H1 (cell line): ENCODE measurements around the gene PTPRR. TPM values are rescaled to one million over a fixed set of nuclear protein-coding genes. Genes with fewer than 3 reads are reported as not detected.
A peak's percentile ranks its signal among the peaks of the same experiment; 100 is the strongest.

ENCODE experiments used
- CTCF ChIA-PET: fragments of 300-600 bp; sonication (Branson Sonifier 250); formaldehyde crosslinking; loops from one replicate; lab custom pipeline; 2021; ENCODE audit not compliant: partially characterized antibody; lab: Charles Lee
- POLR2A ChIA-PET: fragments of 300-600 bp; sonication (Branson Sonifier 250); formaldehyde crosslinking; loops from one replicate; lab custom pipeline; 2021; ENCODE audit warnings: inconsistent platforms; ENCODE audit not compliant: partially characterized antibody; lab: Charles Lee
- DNase-seq, 2 experiments: peaks; one replicate each; pipeline versions ENCODE4 v3.0.0 to v3.0.0-alpha.2; 2010 to 2022; ENCODE audit warnings: low spot score in 2 of 2, low read depth in 1 of 2, mixed read lengths in 1 of 2
- FAIRE-seq: peaks from 2 replicates; lab custom pipeline; 2011; peaks lifted over from hg19 to GRCh38; lab: Jason Lieb, UNC
- H2AFZ ChIP-seq: 2 replicates; pipeline ENCODE4 v1.8.1; 2012; ENCODE audit warnings: low read length, inconsistent platforms
- H2AK5ac ChIP-seq: 2 replicates; pipeline ENCODE4 v1.6.1; 2013; ENCODE audit warnings: low read depth, low read length
- H2BK120ac ChIP-seq: replicated peaks from 2 replicates; pipeline ENCODE3; 2013; ENCODE audit warnings: low read depth, low read length, inconsistent platforms
- H2BK12ac ChIP-seq: 2 replicates; pipeline ENCODE4 v1.6.1; 2013; ENCODE audit warnings: low read depth, low read length
- H2BK15ac ChIP-seq: 2 replicates; pipeline ENCODE4 v1.6.1; 2013; ENCODE audit warnings: low read length
- H2BK20ac ChIP-seq: 2 replicates; pipeline ENCODE4 v1.6.1; 2013; ENCODE audit warnings: low read length
- H2BK5ac ChIP-seq: 2 replicates; pipeline ENCODE4 v1.6.1; 2013; ENCODE audit warnings: low read depth, low read length
- H3K14ac ChIP-seq: 2 replicates; pipeline ENCODE4 v1.6.1; 2013; ENCODE audit warnings: inconsistent platforms; ENCODE audit not compliant: insufficient read length
- H3K18ac ChIP-seq: 2 replicates; pipeline ENCODE4 v1.6.1; 2013; ENCODE audit warnings: low read length; ENCODE audit errors: extremely low read depth
- H3K23ac ChIP-seq: 2 replicates; pipeline ENCODE4 v1.6.1; 2013; ENCODE audit warnings: inconsistent platforms; ENCODE audit not compliant: insufficient read length
- H3K23me2 ChIP-seq: 2 replicates; pipeline ENCODE4 v1.6.1; 2013; ENCODE audit warnings: low read depth, low read length
- H3K27ac ChIP-seq: 2 replicates; pipeline ENCODE4 v1.6.1; 2011; ENCODE audit warnings: low read depth, low read length, inconsistent platforms
- H3K27me3 ChIP-seq, 4 experiments: replicated peaks in 1 of 4; 1 replicate in 1 of 4; 2 replicates in 3 of 4; pipeline versions ENCODE4 v1.6.1 to v1.8.1; 2011 to 2013; ENCODE audit warnings: low read length in 3 of 4, mild to moderate bottlenecking in 3 of 4, inconsistent platforms in 2 of 4, mixed read lengths in 2 of 4, moderate library complexity in 1 of 4; ENCODE audit not compliant: control insufficient read depth in 3 of 4, insufficient read depth in 3 of 4; ENCODE audit errors: extremely low read depth in 1 of 4
- H3K36me3 ChIP-seq, 4 experiments: 2 replicates each; pipeline versions ENCODE4 v1.6.1 to v1.8.1; 2011 to 2013; ENCODE audit warnings: mild to moderate bottlenecking in 4 of 4, low read length in 3 of 4, moderate library complexity in 2 of 4, control low read depth in 1 of 4, inconsistent platforms in 1 of 4; ENCODE audit not compliant: insufficient read depth in 4 of 4, control insufficient read depth in 2 of 4
- H3K4ac ChIP-seq: replicated peaks from 2 replicates; pipeline ENCODE3; 2013; ENCODE audit warnings: low read length, low read depth, mixed read lengths, inconsistent platforms; ENCODE audit not compliant: insufficient read length
- H3K4me1 ChIP-seq, 4 experiments: replicated peaks in 1 of 4; 1 replicate in 1 of 4; 2 replicates in 3 of 4; pipeline versions ENCODE4 v1.6.1 to v1.8.1; 2011 to 2013; ENCODE audit warnings: low read length in 3 of 4, inconsistent platforms in 2 of 4, mixed read lengths in 1 of 4; ENCODE audit not compliant: insufficient read depth in 4 of 4, control insufficient read depth in 3 of 4
- H3K4me2 ChIP-seq, 2 experiments: 2 replicates each; pipeline versions ENCODE4 v1.6.1 to v1.8.1; 2011 to 2013; ENCODE audit warnings: low read depth in 2 of 2, low read length in 2 of 2, control low read depth in 1 of 2, inconsistent platforms in 1 of 2, mild to moderate bottlenecking in 1 of 2; ENCODE audit not compliant: insufficient read depth in 1 of 2
- H3K4me3 ChIP-seq, 4 experiments: fragments of 200-600, 300-600 bp in 1 of 4; sonication (generic), shearing (Covaris generic), sonication (Bioruptor Twin) in 1 of 4; 2 replicates each; pipeline versions ENCODE4 v1.5.1 to v1.8.1; 2011 to 2016; ENCODE audit warnings: low read length in 4 of 4, low read depth in 3 of 4, control low read depth in 2 of 4, inconsistent platforms in 2 of 4, mild to moderate bottlenecking in 2 of 4, mixed read lengths in 1 of 4, moderate library complexity in 1 of 4; ENCODE audit not compliant: insufficient read depth in 2 of 4; ENCODE audit errors: extremely low read depth in 1 of 4
- H3K56ac ChIP-seq: replicated peaks from 2 replicates; pipeline ENCODE3; 2013; ENCODE audit warnings: low read depth, mild to moderate bottlenecking, mixed read lengths, low read length, inconsistent platforms; ENCODE audit not compliant: insufficient read length
- H3K79me1 ChIP-seq: 2 replicates; pipeline ENCODE4 v1.6.1; 2013; ENCODE audit warnings: low read depth, low read length, control low read depth
- H3K79me2 ChIP-seq, 2 experiments: 2 replicates each; pipeline versions ENCODE4 v1.6.1 to v1.8.1; 2012 to 2013; ENCODE audit warnings: low read length in 2 of 2, mild to moderate bottlenecking in 2 of 2, inconsistent platforms in 1 of 2; ENCODE audit not compliant: insufficient read depth in 2 of 2, control insufficient read depth in 1 of 2
- H3K9ac ChIP-seq, 4 experiments: replicated peaks in 1 of 4; 1 replicate in 1 of 4; 2 replicates in 3 of 4; pipeline versions ENCODE4 v1.6.1 to v1.8.1; 2011 to 2013; ENCODE audit warnings: low read depth in 3 of 4, low read length in 3 of 4, control low read depth in 2 of 4, mild to moderate bottlenecking in 2 of 4, moderate library complexity in 2 of 4, inconsistent platforms in 1 of 4; ENCODE audit errors: extremely low read depth in 1 of 4
- H3K9me3 ChIP-seq, 2 experiments: 2 replicates each; pipeline versions ENCODE4 v1.6.1 to v1.8.1; 2012 to 2013; ENCODE audit warnings: mild to moderate bottlenecking in 2 of 2, moderate library complexity in 2 of 2, control low read depth in 1 of 2, inconsistent platforms in 1 of 2, low read depth in 1 of 2, low read length in 1 of 2, mixed read lengths in 1 of 2; ENCODE audit not compliant: insufficient read depth in 2 of 2
- H4K20me1 ChIP-seq, 2 experiments: replicated peaks in 1 of 2; 2 replicates each; pipeline versions ENCODE3 to v1.8.1; 2011 to 2013; ENCODE audit warnings: inconsistent platforms in 2 of 2, low read length in 2 of 2, mild to moderate bottlenecking in 1 of 2; ENCODE audit not compliant: insufficient read depth in 2 of 2, control insufficient read depth in 1 of 2
- H4K5ac ChIP-seq: 2 replicates; pipeline ENCODE4 v1.6.1; 2013; ENCODE audit warnings: low read length, low read depth, mixed read lengths, inconsistent platforms; ENCODE audit not compliant: insufficient read length
- H4K8ac ChIP-seq: 2 replicates; pipeline ENCODE4 v1.8.0; 2013; ENCODE audit warnings: mild to moderate bottlenecking, moderate library complexity, low read length, inconsistent platforms; ENCODE audit not compliant: insufficient read depth; ENCODE audit errors: extremely low read depth
- H4K91ac ChIP-seq: replicated peaks from 2 replicates; pipeline ENCODE3; 2013; ENCODE audit warnings: low read length, mixed read lengths, inconsistent platforms; ENCODE audit not compliant: insufficient read length
- EZH2 ChIP-seq: fragments of 200-600 bp; sonication (generic); IDR thresholded peaks from 2 replicates; pipeline ENCODE4 v1.7.1; 2012; ENCODE audit warnings: low read depth, mild to moderate bottlenecking, moderate library complexity, low read length, inconsistent platforms; ENCODE audit not compliant: severe bottlenecking
- WGBS, 2 experiments: shearing (Covaris generic) in 1 of 2; methylation state at CpG; one replicate each; pipeline versions ENCODE4 v1.1.6 to v1.1.7; 2013 to 2015; ENCODE audit warnings: low lambda C conversion rate in 2 of 2, mixed read lengths in 2 of 2, inconsistent platforms in 1 of 2, low coverage in 1 of 2, missing lambda C conversion rate in 1 of 2; ENCODE audit not compliant: insufficient replicate concordance in 2 of 2, insufficient coverage in 1 of 2, insufficient read length in 1 of 2; ENCODE audit errors: extremely low coverage in 1 of 2, missing lambda C conversion rate in 1 of 2; 5-methylcytosine and 5-hydroxymethylcytosine counted together
- polyA plus RNA-seq, 7 experiments: library from polyadenylated mRNA; depleted of rRNA in 3 of 7; stranded (reverse) in 5 of 7; unstranded in 2 of 7; fragments of >200 nt in 5 of 7; fragments of 200-250 nt in 2 of 7; gene quantifications; 1 replicate in 5 of 7; 2 replicates in 1 of 7; 4 replicates in 1 of 7; pipeline versions ENCODE4 v1.2.1 to v1.2.3, GENCODE V29; 2011 to 2013; ENCODE audit warnings: missing spikeins in 2 of 7, mixed read lengths in 2 of 7
- total RNA-seq: library from RNA; stranded (reverse); fragmentation: NEBNext Ultra II Directional; extraction: Animal tissue kit (Norgen Biotek cat#: 25700); gene quantifications from 2 replicates; pipeline ENCODE4 v1.2.1, GENCODE V29; 2021

PTPRR gene
- total and polyA plus RNA-seq, 2 of the 8 experiments (the other 6 are each of a cell fraction or from before 2014, with no cell fraction given) = 0.07 to 0.35 TPM

DNA sequence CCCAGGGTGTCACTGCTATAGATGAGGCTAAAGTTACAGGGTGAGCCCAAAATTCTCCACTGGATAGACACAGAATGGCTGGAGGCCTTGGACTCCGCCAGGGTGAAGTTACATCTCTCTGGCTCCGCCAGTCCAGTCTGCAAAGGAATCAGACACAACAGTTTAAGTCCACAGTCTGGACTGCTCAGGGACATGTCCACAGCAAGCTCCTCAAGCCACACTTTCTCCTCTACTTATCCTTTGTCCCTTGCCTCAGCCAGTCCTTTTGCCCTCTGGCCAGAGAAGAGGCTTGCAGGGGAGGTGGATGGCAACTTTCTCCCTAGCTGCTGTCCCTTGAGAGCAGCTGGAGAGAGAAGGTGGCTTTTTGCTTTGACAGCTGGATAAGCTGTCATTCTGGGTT, 311.3 kb downstream of the PTPRR start:
- DNase-seq = no peak
- peak overlapping the region; percentile 45 to 74 (median 54); a peak in 7 of 8 replicates for H3K4me3 ChIP-seq
- no peak overlapping the region for H3K4ac ChIP-seq
- H2BK12ac ChIP-seq = no peak overlapping the region
- H2BK15ac ChIP-seq = 0 out of 2 replicates have a peak overlapping the region, but pooled peaks have one; percentile 8
- H3K23ac ChIP-seq = no peak overlapping the region
- no peak for TF ChIP-seq EZH2
- ChIA-PET POLR2A (no interaction called here), CTCF (interaction anchor here (0.7 to 2.7 kb wide), 6 partner anchors 11 to 742 kb away, joined by 3 to 8 read pairs (median 4); no protein-coding TSS in a partner anchor)
- no peak overlapping the region for H3K18ac ChIP-seq
- no peaks in the 10 kb centered on the region for H3K79me2 ChIP-seq
- no peak overlapping the region for H3K27ac ChIP-seq
- H3K56ac ChIP-seq = no peak overlapping the region
- no peaks in the 10 kb centered on the region for H3K36me3 ChIP-seq
- no peak for FAIRE-seq
- no peak overlapping the region for H2BK5ac ChIP-seq
- H3K23me2 ChIP-seq = peaks cover 3% of the 10 kb centered on the region; the same call in 1 of the 2 replicates
- no peak overlapping the region for H2BK120ac ChIP-seq
- no peak overlapping the region for H3K9ac ChIP-seq
- H3K4me2 ChIP-seq = peak overlapping the region; percentile 54 to 71
- H4K91ac ChIP-seq = no peak overlapping the region
- H3K14ac ChIP-seq = no peak overlapping the region
- no peak overlapping the region for H2AK5ac ChIP-seq
- no peak overlapping the region for H4K8ac ChIP-seq
- H2AFZ ChIP-seq = no peak overlapping the region
- 0 out of 4 replicates have a peak, but pooled peaks cover 0 to 3% of the 10 kb centered on the region in 2 experiments for H3K9me3 ChIP-seq
- H2BK20ac ChIP-seq = no peak overlapping the region
- H4K20me1 ChIP-seq = no peaks in the 10 kb centered on the region
- peaks cover 0 to 3% (median 0%) of the 10 kb centered on the region in 4 experiments; a peak in 2 of 7 replicates for H3K4me1 ChIP-seq
- H4K5ac ChIP-seq = no peak overlapping the region
- H3K27me3 ChIP-seq = peaks cover 0 to 14% (median 11%) of the 10 kb centered on the region in 4 experiments; a peak in 5 of 7 replicates
- no peaks in the 10 kb centered on the region for H3K79me1 ChIP-seq
- whole genome bisulfite sequencing, 2 experiments = 80% methylated on average over 2 of the region's 2 CpGs; no CpG with 5 or more reads in 1 of the 2 experiments
